SK-N-SH treated with all-trans-retinoic acid at 6 μM for 48 hours (cell line): ENCODE measurements around the gene CIRBP.

Source experiments
- ATAC-seq: fragments of 200-7000 bp; cut with Tn5 transposase; 3 replicates; pipeline ENCODE4 v1.9.1; 2020; ENCODE audit warnings: mild to moderate bottlenecking, moderate library complexity
- ARNTL ChIP-seq: fragments of 450-650 bp; formaldehyde crosslinking; IDR thresholded peaks from 2 replicates; pipeline ENCODE4 v1.5.0; 2020; ENCODE audit warnings: low read depth, mild to moderate bottlenecking, moderate library complexity, borderline replicate concordance
- BACH2 ChIP-seq: fragments of 250-450 bp; sonication (Bioruptor Pico); IDR thresholded peaks from 2 replicates; pipeline ENCODE4 v1.9.0; 2021; ENCODE audit warnings: mild to moderate bottlenecking, borderline replicate concordance
- ESRRG ChIP-seq: fragments of 250-450 bp; sonication (Bioruptor Pico); IDR thresholded peaks from 2 replicates; pipeline ENCODE4 v1.6.1; 2021; ENCODE audit warnings: mild to moderate bottlenecking
- GLIS3 ChIP-seq: fragments of 250-450 bp; sonication (Bioruptor Pico); IDR thresholded peaks from 2 replicates; pipeline ENCODE4 v1.5.0; 2020; ENCODE audit warnings: mild to moderate bottlenecking, moderate library complexity
- ISL1 ChIP-seq: fragments of 250-450 bp; sonication (Bioruptor Pico); IDR thresholded peaks from 2 replicates; pipeline ENCODE4 v2.1.2; 2022; ENCODE audit warnings: mild to moderate bottlenecking, moderate library complexity
- OSR1 ChIP-seq: fragments of 250-450 bp; sonication (Bioruptor Pico); IDR thresholded peaks from 2 replicates; pipeline ENCODE4 v1.8.0; 2022; ENCODE audit warnings: moderate library complexity, mild to moderate bottlenecking, inconsistent platforms
- PPARA ChIP-seq: fragments of 250-450 bp; sonication (Bioruptor Pico); IDR thresholded peaks from 2 replicates; pipeline ENCODE4 v1.5.0; 2020; ENCODE audit warnings: mild to moderate bottlenecking, borderline replicate concordance
- RARB ChIP-seq: fragments of 250-450 bp; sonication (Bioruptor Pico); IDR thresholded peaks from 2 replicates; pipeline ENCODE4 v1.8.0; 2021; ENCODE audit warnings: mild to moderate bottlenecking, moderate library complexity
- SNAI2 ChIP-seq: fragments of 250-450 bp; sonication (Bioruptor Pico); IDR thresholded peaks from 2 replicates; pipeline ENCODE4 v1.5.0; 2020; ENCODE audit warnings: mild to moderate bottlenecking, moderate library complexity
- TCF4 ChIP-seq: fragments of 250-450 bp; sonication (Bioruptor Pico); IDR thresholded peaks from 2 replicates; pipeline ENCODE4 v1.8.0; 2021; ENCODE audit warnings: mild to moderate bottlenecking, moderate library complexity, borderline replicate concordance
- TOX ChIP-seq: fragments of 250-450 bp; sonication (Bioruptor Pico); IDR thresholded peaks from 2 replicates; pipeline ENCODE4 v1.8.0; 2021; ENCODE audit warnings: mild to moderate bottlenecking, moderate library complexity, borderline replicate concordance
- ZC3H10 ChIP-seq: fragments of 250-450 bp; sonication (Bioruptor Pico); IDR thresholded peaks from 2 replicates; pipeline ENCODE4 v1.5.1; 2021; ENCODE audit warnings: mild to moderate bottlenecking, moderate library complexity
- ZFP3 ChIP-seq: fragments of 250-450 bp; sonication (Bioruptor Pico); IDR thresholded peaks from 2 replicates; pipeline ENCODE4 v1.5.0; 2020; ENCODE audit warnings: mild to moderate bottlenecking, moderate library complexity
- ZFP30 ChIP-seq: fragments of 450-650 bp; formaldehyde crosslinking; IDR thresholded peaks from 2 replicates; pipeline ENCODE4 v1.5.0; 2022; ENCODE audit warnings: mild to moderate bottlenecking, moderate library complexity
- ZNF565 ChIP-seq: fragments of 450-650 bp; formaldehyde crosslinking; conservative IDR thresholded peaks from 2 replicates; pipeline ENCODE4 v1.5.0; 2020; ENCODE audit warnings: low read depth, mild to moderate bottlenecking, moderate library complexity
- ZNF8 ChIP-seq: fragments of 450-650 bp; formaldehyde crosslinking; IDR thresholded peaks from 2 replicates; pipeline ENCODE4 v1.5.0; 2020; ENCODE audit warnings: mild to moderate bottlenecking, moderate library complexity
- TF ChIP-seq, protein P1 (sequence below): fragments of 250-450 bp; sonication (Bioruptor Pico); IDR thresholded peaks from 2 replicates; pipeline ENCODE4 v1.5.0; 2020; ENCODE audit warnings: mild to moderate bottlenecking, moderate library complexity
- TF ChIP-seq, protein P2 (sequence below): fragments of 250-450 bp; sonication (Bioruptor Pico); IDR thresholded peaks from 2 replicates; pipeline ENCODE4 v1.8.0; 2021; ENCODE audit warnings: low read depth, mild to moderate bottlenecking, moderate library complexity, borderline replicate concordance
- TF ChIP-seq, protein P3 (sequence below): fragments of 250-450 bp; sonication (Bioruptor Pico); IDR thresholded peaks from 2 replicates; pipeline ENCODE4 v1.5.1; 2020; ENCODE audit warnings: low read depth, mild to moderate bottlenecking, moderate library complexity
- TF ChIP-seq, protein P4 (sequence below): fragments of 250-450 bp; sonication (Bioruptor Pico); IDR thresholded peaks from 2 replicates; pipeline ENCODE4 v1.5.1; 2021; ENCODE audit warnings: mild to moderate bottlenecking, moderate library complexity
- TF ChIP-seq, protein P5 (sequence below): fragments of 250-450 bp; sonication (Bioruptor Pico); IDR thresholded peaks from 2 replicates; pipeline ENCODE4 v1.8.0; 2020; ENCODE audit warnings: mild to moderate bottlenecking, moderate library complexity, borderline replicate concordance

CIRBP gene

DNA sequence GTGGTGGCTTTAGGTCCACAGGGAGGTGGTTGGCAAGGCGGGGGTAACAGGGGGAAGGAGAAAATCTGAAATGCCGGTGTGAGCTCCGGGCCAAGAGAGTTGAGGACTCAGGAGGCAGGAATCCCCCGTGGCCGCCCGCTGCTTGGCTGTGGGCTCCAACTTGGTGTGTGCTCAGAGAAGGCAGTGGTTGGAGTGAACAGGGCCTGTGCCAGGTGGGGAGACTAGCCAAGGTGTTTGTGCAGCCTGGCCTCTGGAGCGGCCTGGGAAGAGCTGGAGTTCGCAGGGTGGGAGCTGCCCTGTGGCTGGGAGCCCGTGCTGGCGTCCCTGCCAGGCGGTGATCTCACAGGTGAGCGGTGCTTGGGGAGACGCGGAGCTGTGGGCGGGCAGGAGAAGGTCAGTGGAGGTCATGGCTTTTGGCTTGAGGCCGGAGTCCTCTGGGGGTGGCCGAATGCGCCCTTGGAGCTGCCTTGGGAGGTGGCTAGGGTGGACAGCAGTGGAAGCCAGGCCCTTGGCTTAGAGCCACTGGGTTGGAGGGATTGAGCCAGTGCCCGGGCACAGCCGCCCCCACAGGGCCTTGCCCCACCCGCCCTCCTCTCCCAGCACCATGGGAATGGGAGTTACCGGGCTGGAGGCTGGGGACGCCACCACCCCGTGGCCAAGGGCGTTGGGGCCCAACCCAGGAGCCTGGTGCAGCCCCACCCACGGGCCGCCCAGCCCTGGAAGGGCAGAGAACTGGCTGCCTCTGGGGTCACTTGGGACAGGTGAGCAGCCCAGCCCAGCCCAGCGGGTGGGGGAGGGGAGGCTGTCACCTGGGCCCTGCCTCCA is 7.1 kb upstream of the CIRBP start:
- TF ChIP-seq ZFP3 (CRISPR knock-in tag) (no peak), ZFP30 (CRISPR knock-in tag) (no peak), ARNTL (no peak), BACH2 (CRISPR knock-in tag) (no peak), RARB (CRISPR knock-in tag) (no peak), ISL1 (no peak), TCF4 (CRISPR knock-in tag) (no peak), GLIS3 (no peak), SNAI2 (CRISPR knock-in tag) (no peak), ZC3H10 (CRISPR knock-in tag) (no peak), ZNF565 (no peak), ZNF8 (CRISPR knock-in tag) (no peak), PPARA (CRISPR knock-in tag) (no peak), TOX (CRISPR knock-in tag) (no peak), ESRRG (CRISPR knock-in tag) (no peak), OSR1 (CRISPR knock-in tag) (no peak)
- TF ChIP-seq, protein P1, sequence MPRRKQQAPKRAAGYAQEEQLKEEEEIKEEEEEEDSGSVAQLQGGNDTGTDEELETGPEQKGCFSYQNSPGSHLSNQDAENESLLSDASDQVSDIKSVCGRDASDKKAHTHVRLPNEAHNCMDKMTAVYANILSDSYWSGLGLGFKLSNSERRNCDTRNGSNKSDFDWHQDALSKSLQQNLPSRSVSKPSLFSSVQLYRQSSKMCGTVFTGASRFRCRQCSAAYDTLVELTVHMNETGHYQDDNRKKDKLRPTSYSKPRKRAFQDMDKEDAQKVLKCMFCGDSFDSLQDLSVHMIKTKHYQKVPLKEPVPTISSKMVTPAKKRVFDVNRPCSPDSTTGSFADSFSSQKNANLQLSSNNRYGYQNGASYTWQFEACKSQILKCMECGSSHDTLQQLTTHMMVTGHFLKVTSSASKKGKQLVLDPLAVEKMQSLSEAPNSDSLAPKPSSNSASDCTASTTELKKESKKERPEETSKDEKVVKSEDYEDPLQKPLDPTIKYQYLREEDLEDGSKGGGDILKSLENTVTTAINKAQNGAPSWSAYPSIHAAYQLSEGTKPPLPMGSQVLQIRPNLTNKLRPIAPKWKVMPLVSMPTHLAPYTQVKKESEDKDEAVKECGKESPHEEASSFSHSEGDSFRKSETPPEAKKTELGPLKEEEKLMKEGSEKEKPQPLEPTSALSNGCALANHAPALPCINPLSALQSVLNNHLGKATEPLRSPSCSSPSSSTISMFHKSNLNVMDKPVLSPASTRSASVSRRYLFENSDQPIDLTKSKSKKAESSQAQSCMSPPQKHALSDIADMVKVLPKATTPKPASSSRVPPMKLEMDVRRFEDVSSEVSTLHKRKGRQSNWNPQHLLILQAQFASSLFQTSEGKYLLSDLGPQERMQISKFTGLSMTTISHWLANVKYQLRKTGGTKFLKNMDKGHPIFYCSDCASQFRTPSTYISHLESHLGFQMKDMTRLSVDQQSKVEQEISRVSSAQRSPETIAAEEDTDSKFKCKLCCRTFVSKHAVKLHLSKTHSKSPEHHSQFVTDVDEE (CRISPR knock-in tag), result no peak
- TF ChIP-seq, protein P2, sequence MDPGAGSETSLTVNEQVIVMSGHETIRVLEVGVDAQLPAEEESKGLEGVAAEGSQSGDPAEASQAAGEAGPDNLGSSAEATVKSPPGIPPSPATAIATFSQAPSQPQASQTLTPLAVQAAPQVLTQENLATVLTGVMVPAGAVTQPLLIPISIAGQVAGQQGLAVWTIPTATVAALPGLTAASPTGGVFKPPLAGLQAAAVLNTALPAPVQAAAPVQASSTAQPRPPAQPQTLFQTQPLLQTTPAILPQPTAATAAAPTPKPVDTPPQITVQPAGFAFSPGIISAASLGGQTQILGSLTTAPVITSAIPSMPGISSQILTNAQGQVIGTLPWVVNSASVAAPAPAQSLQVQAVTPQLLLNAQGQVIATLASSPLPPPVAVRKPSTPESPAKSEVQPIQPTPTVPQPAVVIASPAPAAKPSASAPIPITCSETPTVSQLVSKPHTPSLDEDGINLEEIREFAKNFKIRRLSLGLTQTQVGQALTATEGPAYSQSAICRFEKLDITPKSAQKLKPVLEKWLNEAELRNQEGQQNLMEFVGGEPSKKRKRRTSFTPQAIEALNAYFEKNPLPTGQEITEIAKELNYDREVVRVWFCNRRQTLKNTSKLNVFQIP (CRISPR knock-in tag), result no peak
- TF ChIP-seq, protein P3, sequence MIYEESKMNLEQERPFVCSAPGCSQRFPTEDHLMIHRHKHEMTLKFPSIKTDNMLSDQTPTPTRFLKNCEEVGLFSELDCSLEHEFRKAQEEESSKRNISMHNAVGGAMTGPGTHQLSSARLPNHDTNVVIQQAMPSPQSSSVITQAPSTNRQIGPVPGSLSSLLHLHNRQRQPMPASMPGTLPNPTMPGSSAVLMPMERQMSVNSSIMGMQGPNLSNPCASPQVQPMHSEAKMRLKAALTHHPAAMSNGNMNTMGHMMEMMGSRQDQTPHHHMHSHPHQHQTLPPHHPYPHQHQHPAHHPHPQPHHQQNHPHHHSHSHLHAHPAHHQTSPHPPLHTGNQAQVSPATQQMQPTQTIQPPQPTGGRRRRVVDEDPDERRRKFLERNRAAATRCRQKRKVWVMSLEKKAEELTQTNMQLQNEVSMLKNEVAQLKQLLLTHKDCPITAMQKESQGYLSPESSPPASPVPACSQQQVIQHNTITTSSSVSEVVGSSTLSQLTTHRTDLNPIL (CRISPR knock-in tag), result no peak
- TF ChIP-seq, protein P4, sequence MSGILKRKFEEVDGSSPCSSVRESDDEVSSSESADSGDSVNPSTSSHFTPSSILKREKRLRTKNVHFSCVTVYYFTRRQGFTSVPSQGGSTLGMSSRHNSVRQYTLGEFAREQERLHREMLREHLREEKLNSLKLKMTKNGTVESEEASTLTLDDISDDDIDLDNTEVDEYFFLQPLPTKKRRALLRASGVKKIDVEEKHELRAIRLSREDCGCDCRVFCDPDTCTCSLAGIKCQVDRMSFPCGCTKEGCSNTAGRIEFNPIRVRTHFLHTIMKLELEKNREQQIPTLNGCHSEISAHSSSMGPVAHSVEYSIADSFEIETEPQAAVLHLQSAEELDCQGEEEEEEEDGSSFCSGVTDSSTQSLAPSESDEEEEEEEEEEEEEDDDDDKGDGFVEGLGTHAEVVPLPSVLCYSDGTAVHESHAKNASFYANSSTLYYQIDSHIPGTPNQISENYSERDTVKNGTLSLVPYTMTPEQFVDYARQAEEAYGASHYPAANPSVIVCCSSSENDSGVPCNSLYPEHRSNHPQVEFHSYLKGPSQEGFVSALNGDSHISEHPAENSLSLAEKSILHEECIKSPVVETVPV, result no peak
- no peak for ATAC-seq

DNA sequence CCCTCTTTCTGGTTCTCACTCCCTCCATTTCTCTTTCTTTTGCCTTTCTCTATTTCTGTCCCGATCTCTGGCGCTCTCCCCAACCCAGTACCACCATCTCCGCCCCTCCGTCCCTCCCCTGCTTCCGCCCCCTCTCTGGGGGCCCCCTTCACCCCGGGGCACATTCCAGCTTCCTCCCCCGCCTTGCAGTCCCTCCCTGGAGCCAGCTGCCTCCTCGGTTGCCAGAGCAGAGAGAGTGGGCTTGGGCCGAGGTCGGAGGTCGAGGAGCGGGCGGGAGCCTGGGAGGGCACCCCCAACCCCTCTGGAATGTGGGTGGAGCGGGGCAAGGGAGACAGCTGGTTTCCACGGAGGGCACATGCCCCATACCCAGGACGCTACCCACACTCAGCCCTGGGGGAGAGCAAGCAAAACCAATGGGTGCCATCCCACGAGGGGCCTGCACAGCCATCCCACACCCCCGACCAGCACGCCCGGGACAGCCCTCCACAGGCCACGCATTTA is 6.5 kb upstream of the CIRBP start:
- TF ChIP-seq TOX (CRISPR knock-in tag) (no peak), PPARA (CRISPR knock-in tag) (no peak), ZNF565 (no peak), SNAI2 (CRISPR knock-in tag) (no peak), ISL1 (no peak), OSR1 (CRISPR knock-in tag) (no peak), ZNF8 (CRISPR knock-in tag) (no peak), ZFP3 (CRISPR knock-in tag) (no peak), ZFP30 (CRISPR knock-in tag) (no peak), ESRRG (CRISPR knock-in tag) (no peak)
- TF ChIP-seq, protein P3 (CRISPR knock-in tag), result no peak
- TF ChIP-seq, protein P1 (CRISPR knock-in tag), result no peak
- TF ChIP-seq, protein P5, sequence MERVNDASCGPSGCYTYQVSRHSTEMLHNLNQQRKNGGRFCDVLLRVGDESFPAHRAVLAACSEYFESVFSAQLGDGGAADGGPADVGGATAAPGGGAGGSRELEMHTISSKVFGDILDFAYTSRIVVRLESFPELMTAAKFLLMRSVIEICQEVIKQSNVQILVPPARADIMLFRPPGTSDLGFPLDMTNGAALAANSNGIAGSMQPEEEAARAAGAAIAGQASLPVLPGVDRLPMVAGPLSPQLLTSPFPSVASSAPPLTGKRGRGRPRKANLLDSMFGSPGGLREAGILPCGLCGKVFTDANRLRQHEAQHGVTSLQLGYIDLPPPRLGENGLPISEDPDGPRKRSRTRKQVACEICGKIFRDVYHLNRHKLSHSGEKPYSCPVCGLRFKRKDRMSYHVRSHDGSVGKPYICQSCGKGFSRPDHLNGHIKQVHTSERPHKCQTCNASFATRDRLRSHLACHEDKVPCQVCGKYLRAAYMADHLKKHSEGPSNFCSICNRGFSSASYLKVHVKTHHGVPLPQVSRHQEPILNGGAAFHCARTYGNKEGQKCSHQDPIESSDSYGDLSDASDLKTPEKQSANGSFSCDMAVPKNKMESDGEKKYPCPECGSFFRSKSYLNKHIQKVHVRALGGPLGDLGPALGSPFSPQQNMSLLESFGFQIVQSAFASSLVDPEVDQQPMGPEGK (CRISPR knock-in tag), result no peak
- ATAC-seq, result no peak
